HG02943 (cell line): ENCODE measurements around the gene DEF6.
"Not testable (repeated sequence)": the region's sequence is repeated elsewhere in the genome, so short reads cannot be mapped to it uniquely, and the experiment has no call there.

Experiments used
- ATAC-seq: cut with Tn5 transposase; IDR thresholded peaks from one replicate; pipeline ENCODE4 v1.9.1; 2021; ENCODE audit warnings: mild to moderate bottlenecking, low read depth, moderate library complexity; ENCODE audit not compliant: unreplicated experiment

The DEF6 gene

GRCh38 chr6:35307138-35307537 lies 9.5 kb downstream of the DEF6 start:
- ATAC-seq = not testable (repeated sequence)

GRCh38 chr6:35308543-35308942 lies 10.9 kb downstream of the DEF6 start:
- not testable (repeated sequence) for ATAC-seq

DNA sequence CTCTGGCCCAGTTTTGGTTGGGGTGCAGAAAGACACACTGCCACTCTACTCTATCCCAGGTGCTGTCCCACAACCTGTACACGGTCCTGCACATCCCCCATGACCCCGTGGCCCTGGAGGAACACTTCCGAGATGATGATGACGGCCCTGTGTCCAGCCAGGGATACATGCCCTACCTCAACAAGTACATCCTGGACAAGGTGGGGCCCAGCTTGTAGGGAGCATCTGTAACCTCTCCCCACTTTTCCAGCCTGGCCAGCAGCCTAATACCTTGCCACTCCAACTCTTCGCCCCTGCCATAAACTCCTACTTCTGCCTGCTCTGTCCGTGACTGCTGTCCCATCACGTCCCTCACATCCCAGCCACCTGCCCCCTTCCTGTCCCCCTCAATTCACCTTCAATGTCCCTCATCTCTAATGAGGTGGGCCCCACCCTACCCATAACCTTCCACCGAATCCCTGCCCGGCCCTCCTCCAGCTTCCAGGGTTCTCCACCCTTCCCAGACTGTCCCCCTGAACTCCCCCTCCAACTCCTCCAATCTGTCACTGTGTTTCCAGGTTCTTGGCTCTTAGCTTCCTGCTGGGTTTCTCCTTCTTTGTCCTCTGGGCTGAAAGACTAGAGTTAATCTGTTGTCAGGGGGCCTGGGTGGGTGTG lies 12.1 kb downstream of the DEF6 start:
- ATAC-seq = no peak

- ATAC-seq = no peak
Observed at GRCh38 chr6:35310265-35310831, 12.7 kb downstream of the DEF6 start.

DNA sequence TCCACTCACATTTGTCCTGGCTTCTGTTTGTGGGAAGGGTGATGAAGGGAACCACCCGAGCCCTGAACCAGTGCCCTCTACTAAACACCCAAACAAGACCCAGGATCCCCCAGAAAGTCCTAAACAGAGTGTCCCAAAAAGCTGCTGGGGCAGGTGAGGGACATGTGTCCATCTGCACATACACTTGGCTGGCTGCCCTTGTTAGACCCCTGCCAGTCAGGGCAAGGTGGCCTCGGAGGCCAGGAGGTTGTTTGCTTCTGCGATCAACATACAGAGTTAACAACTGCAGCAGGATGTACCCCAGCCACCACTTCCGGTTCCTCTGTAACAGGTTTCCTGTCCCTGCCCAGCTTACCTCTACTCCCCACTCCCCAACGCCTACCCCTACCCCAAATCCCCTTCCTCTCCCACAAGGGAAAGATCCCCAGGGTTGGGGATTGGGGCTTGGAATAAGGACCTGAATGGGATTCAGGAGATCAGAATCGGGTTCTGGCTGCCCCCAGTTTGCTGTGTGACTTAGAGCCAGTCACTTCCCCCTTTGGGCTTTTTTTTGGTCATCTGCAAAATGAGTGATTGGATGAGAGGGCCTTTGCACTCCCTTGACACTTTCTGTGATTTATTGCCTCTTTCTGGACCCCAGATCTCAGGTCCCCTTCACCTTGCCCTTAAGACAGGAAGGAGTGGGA lies 13.9 kb downstream of the DEF6 start:
- ATAC-seq = no peak

DNA sequence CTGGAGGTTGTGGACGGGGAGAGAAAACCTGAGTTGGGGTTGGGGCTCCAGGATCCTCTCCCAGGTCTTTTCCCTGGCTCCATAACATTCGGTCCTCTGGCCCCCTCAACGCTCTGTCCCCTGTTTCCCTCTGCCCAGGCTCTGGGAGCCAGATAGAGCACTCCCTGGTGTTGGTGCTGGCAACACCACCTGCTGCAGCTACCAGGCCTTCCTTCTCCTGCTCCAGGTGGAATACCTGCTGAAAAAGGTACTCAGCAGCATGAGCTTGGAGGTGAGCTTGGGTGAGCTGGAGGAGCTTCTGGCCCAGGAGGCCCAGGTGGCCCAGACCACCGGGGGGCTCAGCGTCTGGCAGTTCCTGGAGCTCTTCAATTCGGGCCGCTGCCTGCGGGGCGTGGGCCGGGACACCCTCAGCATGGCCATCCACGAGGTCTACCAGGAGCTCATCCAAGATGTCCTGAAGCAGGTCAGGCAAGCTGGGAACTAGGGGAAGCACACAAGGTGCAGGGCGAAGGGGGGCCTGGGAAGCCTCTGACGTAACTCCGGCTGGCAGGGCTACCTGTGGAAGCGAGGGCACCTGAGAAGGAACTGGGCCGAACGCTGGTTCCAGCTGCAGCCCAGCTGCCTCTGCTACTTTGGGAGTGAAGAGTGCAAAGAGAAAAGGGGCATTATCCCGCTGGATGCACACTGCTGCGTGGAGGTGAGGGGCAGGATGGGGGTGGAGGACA lies 14.6 kb downstream of the DEF6 start:
- no peak for ATAC-seq

DNA sequence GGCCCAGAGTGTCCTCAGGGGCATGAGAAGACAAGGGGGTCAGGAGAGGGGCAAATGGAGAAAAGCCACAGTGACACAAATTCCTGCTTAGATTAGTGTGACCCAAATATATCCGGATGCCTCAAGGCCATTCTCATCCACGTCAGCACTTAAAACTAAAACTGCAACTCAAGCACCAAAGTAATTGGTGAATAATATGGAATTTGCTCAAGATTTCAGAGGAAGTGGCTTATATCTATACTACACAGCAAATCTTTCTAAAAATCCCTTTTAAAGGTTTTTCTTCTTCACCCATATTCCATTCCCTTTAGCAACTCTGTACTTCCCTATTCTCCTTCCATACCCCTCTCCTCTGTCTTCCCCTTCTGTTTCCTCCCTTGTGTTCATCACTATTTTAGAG lies 15.2 kb downstream of the DEF6 start:
- ATAC-seq = no peak

DNA sequence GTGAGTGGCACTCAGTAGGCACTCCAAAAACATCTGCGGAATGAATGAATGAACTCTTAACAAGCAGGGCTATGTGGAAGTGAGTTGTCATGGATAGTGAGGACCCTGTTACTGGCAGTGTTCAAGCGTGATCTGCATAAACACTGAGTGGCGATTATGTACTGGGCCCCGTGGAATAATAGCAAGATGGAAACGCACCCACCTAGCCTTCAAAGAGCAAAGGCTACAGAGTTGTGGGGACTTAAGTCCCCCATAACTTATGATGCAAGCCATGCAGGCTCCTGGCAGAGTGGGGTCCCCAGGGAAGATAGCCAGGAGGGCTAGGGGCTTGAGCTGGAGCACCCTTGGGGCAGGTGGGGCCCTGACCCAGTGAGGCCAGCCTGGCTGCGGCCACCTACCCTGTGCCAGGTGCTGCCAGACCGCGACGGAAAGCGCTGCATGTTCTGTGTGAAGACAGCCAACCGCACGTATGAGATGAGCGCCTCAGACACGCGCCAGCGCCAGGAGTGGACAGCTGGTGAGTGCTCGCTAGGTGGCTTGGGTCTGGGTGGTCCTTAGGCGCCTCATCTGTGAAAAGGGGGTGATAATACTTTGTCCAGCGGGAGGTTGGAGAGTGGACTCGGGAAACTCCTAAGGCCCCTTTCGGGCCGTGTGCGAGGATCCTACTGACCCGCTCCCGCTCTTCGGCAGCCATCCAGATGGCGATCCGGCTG lies 20.0 kb downstream of the DEF6 start:
- ATAC-seq = no peak

DNA sequence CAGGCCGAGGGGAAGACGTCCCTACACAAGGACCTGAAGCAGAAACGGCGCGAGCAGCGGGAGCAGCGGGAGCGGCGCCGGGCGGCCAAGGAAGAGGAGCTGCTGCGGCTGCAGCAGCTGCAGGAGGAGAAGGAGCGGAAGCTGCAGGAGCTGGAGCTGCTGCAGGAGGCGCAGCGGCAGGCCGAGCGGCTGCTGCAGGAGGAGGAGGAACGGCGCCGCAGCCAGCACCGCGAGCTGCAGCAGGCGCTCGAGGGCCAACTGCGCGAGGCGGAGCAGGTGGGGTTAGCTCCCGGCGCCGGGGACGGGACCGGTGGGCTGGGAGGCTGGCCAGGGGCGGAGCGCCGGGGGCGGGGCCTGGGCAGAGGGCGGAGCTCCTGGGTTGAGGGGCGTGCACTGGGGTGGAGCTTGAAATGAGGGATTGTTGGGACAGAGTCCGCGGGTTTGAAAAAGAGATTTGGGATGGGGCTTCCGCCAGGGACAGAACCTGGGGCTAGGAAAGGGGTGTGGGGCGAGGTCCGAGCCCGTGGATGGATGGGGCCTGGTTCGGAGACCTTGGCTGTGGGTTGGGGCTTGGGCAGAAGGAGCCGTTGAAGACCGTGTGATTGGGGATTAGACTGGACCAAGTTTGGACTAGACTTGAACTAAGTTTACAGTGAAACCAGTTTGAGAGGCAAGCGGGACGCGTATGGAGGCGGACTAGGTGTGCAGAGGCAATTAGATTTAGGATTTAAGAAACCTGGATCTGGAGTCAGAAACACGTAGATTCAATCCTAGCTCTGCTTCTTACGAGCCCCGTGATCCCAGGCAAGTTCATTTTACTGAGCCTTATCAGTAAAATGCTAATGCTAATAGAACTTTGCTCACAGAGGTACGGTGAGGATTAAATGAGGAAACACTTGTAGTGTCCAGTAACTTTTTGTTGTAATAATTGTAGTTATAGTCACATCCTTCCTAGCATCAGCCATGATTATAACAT lies 20.9 kb downstream of the DEF6 start:
- ATAC-seq = no peak

GRCh38 chr6:35319346-35320030 lies 21.9 kb downstream of the DEF6 start:
- no peak for ATAC-seq

DNA sequence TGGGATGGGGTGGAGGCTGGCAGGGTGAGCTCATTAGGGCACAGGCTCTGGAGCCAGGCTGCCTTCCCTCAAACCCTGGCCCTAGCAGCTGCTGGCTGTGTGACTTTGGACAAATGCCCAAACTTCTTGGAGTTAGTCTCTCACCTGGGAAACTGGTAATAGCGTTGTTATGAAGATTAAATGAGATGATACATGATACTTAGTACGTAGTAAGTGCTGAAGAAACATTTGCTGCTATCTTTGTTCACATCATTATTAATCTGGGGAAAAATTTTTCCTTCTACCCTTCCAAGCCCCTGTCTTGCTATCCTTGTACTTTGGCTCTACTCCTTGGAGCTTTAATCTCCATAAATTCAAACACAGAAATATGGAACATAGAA lies 22.4 kb downstream of the DEF6 start:
- no peak for ATAC-seq

DNA sequence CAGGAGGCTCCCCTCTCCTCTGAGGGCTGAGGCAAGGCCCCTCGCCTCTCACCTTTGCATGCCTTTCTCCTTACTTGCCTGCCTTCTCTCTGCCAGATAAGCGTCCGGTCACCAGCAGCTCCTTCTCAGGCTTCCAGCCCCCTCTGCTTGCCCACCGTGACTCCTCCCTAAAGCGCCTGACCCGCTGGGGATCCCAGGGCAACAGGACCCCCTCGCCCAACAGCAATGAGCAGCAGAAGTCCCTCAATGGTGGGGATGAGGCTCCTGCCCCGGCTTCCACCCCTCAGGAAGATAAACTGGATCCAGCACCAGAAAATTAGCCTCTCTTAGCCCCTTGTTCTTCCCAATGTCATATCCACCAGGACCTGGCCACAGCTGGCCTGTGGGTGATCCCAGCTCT lies 23.5 kb downstream of the DEF6 start:
- ATAC-seq = no peak

DNA sequence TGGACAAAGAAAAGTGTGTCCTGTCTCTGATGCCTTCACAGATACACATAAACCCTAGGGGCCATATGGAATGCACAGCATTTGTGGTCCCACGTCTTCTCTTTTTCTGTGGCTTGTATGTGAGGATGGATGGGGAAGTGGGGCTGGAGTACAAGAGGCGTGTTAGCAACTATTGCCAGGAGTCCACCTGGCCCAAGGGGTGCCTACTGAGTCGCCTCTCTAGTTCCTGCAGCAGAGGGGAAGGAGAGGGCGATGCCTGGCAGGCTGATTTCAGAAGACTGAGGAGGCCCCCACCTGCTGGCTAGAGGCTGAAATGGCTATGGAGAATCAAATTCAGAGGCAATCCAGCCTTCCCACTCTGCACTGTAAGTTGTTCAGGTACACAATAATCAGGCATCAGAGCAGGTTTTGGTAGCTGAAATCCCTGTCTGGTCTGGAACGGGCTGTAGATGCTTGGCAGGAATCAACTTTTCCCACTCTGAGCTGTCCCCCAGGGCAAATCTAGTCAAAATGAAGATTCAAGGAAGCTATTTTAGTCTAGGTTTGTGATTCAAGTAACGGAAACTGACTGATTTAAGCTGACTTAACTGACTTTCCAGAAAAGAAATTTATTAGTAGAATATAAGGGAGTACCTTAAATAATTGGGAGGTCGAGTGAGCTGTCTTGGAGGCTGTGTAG lies 29.9 kb downstream of the DEF6 start:
- no peak for ATAC-seq

DNA sequence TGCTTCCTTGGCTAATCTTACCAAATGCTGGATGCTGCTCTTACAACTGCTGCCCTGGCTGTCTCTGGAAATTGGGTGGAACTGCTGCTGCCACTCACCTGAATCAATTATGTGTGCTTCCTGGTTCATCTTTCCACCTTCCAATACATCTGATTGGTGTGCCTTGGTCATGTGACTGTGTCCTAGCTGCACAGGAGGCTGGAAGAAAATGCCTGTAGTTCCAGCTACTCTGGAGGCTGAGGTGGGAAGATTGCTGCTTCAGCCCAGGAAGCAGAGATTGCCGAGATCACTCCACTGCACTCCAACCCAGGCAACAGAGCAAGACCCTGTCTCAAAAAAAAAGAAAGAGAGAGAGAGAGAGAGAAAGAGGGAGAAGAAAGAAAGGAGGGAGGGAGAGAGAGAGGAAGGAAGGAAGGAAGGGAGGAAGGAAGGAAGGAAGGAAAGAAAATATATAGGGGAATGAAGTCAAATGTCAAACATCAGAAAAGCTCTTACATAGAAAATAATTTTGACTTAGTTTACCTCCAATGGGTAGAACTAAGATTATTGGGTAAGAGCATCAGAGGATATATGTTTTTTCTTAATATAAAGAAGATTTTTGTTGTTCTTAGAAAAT lies 30.6 kb downstream of the DEF6 start:
- no peak for ATAC-seq

- not testable (repeated sequence) for ATAC-seq
Observed at GRCh38 chr6:35328965-35329364, 31.3 kb downstream of the DEF6 start.

- ATAC-seq = no peak
Observed at GRCh38 chr6:35330541-35331119, 33.0 kb downstream of the DEF6 start.

- ATAC-seq = not testable (repeated sequence)
Observed at GRCh38 chr6:35332074-35332887, 34.7 kb downstream of the DEF6 start.
